ENCODE data around the gene ITPR3.

DNA sequence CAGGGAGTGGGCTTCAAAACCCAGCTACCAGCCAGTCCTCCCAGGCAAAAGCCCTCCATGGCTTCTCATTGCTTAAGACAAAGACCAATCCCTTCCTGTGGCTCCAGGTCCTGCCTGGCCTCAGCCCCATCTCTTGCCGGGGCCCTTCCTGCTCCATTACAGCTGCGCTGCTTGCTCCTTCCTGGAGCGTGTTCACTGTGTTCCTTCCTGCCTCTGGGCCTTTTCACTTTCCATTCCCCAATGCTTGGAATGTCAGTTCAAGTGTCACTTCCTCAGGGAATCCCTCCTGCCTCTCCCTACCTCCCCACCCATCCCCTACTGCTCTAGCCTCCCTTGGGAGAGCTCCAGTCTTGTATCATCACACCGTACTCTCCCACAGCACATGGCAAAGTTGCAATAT lies 11.1 kb upstream of the ITPR3 start:
- TF ChIP-seq CTCF (conservative IDR thresholded peaks at IDR 0.05): no peak
- no peak for TF ChIP-seq ZFX (IDR thresholded peaks at IDR 0.05)

Measured in C4-2B (cell line).